SH-SY5Y (cell line): ENCODE data around the gene NR1H4.

Experiments
- GATA2 ChIP-seq: IDR thresholded peaks from 2 replicates; pipeline ENCODE4 v1.6.1; 2011; ENCODE audit warnings: mild to moderate bottlenecking, low read depth, low read length
- GATA3 ChIP-seq: IDR thresholded peaks from 2 replicates; pipeline ENCODE4 v1.6.1; 2011; ENCODE audit warnings: low read depth, mild to moderate bottlenecking, low read length, moderate library complexity

Gene NR1H4

DNA sequence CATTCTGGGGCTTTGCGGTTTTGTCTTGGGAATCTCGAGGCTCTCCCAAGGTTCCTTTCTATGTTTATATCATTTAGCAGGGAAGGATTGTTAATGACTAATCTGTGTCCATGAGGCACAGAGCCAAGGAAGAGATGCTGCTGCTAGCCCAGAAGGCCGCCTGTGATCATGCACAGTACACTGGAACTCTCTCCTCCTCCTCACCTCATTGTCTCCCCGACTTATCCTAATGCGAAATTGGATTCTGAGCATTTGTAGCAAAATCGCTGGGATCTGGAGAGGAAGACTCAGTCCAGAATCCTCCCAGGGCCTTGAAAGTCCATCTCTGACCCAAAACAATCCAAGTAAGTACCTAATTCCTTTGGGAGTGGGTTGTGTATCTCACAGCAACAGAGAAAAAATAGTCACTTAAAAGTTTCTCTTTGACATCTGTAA, at the start of gene NR1H4:
NR1H4 (plus strand) TSS at position 151 of the 435 bp plus-strand sequence. CDS start 19,458 bp downstream, outside the sequence.
- TF ChIP-seq GATA2, result no peak

DNA sequence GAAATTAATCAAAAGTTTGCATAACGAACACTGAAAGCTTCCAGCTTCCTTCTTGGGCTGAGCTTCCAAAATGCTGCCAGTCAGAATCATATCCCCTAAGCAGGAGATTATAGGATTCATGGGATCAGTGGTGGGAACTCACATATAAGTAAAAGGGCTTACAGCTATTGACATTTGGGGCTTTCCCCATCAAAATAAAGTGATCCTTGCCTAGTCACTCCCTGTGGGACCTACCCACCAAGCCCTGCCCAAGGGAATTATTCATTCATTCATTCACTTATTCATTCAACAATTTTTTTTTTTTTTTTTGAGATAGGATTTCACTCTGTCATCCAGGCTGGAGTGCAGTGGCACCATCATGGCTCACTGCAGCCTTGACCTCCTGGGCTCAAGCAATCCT, 47.5 kb upstream of the NR1H4 start:
- TF ChIP-seq GATA2, result no peak
- TF ChIP-seq GATA3, result no peak

DNA sequence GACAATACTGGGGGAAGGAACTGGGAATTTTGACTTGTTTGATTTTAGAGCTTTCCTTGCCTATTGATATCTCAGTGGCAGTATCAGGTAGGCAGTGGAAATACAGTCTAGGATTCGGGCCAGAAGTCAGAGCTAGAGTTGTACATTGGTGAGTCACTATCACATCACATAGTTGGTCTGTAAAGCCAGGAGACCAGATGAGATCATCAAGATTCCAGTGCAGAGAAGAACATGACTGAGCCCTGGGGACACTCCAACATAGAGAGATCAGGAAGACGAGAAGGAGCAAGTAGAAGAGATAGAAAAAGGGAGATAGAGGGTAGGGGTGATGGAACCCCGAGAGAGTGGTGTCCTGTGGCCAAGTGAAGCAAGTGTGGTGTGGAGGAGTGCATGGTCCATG, 46.6 kb upstream of the NR1H4 start:
- no peak for TF ChIP-seq GATA2
- TF ChIP-seq GATA3, result no peak

DNA sequence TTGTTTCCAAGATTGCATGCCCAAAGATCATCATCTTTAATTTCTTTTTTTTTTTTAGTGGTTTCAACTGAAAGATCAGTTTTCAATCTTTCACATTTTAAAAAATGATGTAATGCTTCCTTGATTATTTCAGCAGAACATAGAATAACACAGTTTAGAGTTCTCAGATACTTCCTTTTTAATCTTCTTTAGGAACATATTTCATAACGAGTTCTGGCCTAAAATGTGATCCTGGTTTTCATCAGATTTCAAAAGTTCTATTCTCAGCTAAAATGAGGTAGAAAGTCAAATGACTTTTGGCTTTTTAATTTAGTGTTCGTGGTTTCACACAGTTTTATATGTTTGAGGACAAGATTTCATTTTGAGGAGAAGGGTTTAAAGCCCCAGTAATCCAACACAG, 40.0 kb upstream of the NR1H4 start:
- no peak for TF ChIP-seq GATA2

DNA sequence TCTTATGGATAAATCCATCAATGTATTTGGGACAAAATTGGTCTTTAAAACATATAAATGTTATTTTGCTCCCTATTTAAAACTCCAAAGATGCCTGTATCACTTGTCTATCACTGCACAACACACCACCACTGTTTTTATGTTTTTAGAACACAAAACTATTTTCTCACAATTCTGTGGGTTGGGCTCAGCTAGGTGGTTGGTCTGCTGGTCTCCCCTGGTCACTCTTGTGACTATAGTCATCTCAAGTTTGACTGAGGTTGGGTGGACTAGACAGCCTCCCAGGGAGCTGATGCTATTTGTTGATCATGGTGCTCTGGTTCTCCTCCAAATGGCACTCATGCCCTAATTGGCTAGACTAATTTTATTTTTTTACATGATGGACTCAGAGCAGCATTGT, 39.5 kb upstream of the NR1H4 start:
- TF ChIP-seq GATA2, result no peak
- no peak for TF ChIP-seq GATA3

DNA sequence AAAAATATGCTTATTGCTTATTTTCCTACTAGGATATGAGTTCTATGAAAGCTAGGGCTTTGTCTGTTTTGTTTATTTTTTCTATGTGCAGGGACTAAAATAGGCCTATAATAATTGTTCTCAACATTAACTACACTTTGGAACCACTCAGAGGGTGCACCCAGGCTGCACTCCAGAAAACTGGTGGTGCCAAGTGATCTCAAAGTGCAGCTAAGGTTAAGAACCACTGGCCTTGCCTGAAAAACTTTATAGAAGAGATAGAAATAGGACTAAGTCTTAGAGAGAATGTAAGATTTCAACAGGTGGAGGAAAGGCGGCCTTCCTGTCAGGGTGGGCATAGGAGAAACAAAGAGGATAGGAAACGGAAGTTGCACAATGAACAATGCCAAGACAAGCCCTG, 37.7 kb upstream of the NR1H4 start:
- no peak for TF ChIP-seq GATA3

DNA sequence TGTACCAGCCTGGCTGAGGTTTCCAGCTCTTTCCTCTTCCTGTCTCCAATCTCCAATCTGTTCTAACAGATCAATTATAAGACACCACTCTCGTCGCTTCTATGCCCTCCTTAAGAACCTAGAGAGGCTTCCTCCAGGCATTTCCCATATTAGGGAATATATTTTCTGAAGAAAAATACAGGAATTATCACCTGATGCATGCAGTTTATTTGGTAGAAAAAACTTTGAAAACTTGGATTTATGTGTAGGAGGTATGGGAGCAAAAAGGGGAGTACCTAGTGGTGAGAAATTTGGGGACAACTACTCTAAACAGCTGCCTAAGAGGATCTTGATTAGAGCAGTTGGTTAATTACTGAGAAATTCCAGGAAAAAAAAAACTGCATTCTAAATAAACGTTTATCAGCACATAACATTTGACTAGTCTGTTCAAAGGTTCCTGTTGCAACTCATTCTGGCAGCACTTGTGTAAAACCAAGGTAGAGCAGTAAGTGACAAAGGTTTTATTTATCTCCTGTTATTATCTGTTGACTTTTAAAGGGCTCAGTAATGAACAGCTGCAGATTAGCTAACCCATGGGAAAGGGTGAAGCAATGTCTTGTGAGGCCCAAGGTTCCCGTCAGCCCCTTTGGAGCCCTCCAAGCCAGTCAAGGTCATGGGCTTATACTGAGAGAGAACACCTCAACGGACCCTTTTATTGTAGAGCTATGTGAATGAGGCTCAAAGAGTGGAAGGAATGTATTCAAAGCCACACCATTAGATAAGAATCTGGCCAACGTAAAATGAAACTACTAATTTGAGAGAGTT, 36.4 kb upstream of the NR1H4 start:
- TF ChIP-seq GATA2 (no peak), GATA3 (no peak)

DNA sequence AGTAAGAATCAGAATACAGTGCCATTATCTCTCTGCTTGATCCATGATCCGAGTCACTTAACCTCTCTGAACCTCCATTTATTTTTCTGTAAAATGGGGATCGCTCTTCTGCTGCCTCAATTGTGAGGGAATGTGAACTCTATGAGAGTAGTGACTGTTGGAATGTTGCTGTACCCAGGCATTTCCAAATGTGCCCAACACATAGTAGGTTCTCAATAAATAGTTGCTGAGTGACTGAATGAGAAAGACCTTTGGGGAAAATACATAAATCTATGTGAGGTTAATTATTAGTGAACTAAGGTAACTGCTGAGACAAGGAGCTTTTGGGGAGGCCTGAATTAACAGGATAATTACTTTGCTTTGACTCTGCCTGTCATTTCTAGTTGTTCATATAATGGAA, 33.9 kb upstream of the NR1H4 start:
- TF ChIP-seq GATA2, result no peak
- TF ChIP-seq GATA3, result no peak

DNA sequence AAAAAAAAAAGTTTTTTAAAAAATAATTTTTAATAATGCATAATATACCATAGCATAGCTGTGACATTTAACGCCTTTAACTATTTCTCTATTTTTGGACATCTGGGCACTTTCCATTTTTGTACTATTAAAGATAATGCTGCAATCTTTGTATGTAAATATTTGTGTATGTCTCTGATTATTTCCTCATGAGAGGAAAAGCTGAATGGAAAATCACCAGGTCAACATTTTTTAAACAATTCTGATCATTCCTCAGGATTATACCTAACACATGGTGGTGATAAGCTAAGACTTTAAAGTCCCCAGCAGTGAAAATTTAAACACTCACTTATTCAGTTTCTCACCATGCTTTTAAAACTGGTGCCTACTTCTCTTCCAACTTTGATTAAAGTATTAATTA, 31.3 kb upstream of the NR1H4 start:
- TF ChIP-seq GATA3 (no peak), GATA2 (no peak)

DNA sequence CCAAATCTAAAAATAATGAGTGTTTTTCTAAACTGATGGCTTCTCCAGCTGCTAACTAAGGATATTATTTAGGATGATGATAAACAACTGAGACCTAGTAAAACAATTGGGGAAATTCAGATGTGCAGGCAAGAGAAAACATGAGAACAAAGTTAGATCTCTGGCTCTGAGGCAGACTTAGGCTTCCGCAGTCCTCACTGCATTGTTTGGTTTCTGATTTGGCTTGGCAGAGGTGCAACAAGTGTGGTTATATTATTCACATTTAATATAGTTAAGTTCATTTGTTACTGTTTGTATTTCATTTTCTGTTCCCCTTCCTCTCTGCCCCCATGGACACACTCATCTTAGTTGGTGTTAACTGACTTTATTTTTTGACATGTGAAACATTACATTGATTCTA, 30.2 kb upstream of the NR1H4 start:
- TF ChIP-seq GATA2, result no peak

DNA sequence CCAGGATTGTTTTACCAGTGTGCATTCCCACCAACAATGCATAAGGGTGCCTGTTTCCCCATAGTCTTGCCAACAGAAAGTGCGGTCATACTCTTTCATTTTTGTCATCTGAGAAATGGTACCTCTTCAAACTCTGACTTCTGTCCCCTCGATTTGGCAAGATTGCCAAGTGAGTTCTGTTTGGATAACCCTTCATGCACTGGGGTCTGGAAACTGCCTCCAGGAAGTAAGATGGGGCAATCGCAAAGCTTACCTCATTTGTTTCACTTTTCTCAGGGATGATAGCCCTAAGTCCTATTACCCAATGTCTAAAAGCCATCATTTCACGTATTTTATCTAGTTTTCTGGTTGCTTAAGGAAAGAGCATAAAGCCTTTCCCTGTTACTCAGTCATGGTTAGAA, 28.6 kb upstream of the NR1H4 start:
- TF ChIP-seq GATA2 (no peak), GATA3 (no peak)

DNA sequence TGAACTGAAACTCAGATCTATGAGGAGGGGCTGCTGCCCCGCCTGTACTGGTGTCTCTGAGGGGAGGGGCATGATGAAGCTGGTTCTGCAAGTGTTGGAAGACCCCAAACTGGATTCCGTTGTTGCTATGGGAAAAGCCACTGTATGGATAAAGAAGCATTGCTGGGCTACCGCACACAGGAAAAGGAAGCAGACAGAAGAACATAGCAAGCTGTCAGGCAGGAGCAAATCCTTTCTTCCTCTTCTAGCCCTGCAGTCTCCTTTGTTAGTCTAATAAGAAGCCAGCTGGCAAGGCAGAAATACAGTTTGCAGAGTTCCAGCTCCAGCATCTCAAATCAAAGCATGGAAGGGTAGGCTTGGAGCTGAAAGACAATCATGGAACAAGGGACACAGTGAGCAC, 26.3 kb upstream of the NR1H4 start:
- no peak for TF ChIP-seq GATA3
- TF ChIP-seq GATA2, result no peak

DNA sequence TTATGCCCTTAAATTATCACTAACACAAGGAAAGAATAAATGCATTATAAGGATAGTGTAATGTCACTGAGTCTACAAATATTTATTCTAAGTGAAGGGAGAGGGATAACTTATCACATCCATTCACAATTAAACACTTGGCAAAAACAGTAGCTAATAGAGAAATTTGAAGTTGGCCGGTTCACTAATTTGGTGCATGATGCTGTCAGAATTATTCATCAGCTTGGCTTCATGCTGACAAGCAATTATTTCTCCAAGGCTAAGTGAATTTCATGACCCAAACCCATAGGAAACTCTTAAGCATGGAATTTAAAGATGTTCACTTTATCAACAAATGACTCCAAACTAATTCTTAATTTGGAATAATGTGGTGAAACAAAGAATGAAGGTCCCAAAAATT, 25.0 kb upstream of the NR1H4 start:
- TF ChIP-seq GATA2, result no peak
- TF ChIP-seq GATA3, result no peak

DNA sequence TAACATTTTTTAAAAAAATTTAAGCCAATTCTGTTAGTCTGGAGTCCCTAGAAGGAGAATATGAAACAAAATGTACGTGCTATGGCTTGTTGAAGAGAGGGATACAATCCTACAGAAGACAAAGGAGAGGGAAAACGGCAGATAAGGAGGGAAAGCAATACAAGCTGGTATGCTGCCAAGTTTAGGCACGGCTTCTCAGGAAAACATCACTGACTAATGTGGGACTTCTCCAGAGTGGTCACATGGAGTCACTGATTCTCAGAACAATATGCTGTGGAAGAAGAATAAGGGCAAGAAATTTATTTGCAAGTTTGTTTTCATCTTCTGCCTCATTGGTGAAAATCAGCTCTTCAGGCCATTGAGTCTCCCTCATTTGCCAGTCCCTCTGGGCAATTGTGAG, 22.9 kb upstream of the NR1H4 start:
- TF ChIP-seq GATA2 (no peak), GATA3 (no peak)

DNA sequence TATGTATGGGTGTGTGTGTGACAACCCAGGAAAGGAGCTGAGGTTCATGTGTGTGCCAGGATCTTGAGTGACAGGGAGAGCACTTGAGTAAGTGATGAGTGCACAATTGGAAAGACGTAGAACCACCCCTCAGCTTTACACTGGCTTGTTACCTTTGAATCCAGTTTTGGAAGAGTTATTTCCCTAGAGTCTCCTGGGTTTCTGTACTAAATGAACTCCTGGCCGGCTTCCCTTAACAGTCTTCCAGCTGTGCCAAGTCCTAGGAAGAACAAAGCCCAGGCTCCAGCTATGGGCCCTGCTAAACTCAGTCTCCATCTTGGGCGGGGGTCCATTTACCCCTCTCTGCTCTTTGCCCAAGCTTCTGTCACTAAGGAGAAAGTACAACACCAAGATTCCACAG, 19.7 kb upstream of the NR1H4 start:
- no peak for TF ChIP-seq GATA2
- no peak for TF ChIP-seq GATA3

DNA sequence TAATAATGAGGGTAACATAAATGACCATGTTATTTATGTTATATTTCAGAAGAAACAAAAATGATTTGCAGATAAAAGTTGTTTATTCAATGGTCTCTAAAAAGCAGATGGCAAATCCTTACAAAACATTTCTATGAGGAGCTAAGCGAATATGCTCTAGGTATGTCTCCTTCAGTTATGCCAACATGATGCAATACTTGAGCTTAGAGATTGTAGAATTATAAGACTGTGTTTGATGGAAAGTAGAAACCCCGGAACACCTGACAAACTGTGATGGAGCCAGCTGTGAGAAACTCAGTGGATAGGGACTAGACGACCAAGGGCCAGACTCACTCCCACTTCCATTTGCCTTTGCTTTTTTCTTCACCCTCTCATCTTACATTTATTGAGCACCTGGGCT, 17.8 kb upstream of the NR1H4 start:
- no peak for TF ChIP-seq GATA3
- no peak for TF ChIP-seq GATA2

DNA sequence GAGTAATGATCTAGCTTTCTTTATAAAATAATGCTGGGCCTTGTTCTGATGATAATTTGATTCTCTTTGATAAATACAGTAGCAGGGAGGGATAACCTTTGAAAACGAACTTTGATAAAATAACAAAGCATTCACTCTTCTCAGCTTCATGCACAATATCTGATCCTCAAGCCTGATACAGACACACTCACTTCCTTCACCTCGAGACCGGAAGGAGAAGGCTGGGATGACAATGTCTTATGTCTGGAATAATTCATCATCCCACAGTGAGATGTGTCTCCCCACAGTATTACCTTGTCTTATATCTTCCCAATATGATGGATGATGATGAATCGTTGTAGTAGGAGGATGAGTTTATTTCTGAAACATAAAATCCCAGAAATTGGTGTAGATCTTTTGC, 15.5 kb upstream of the NR1H4 start:
- no peak for TF ChIP-seq GATA2
- no peak for TF ChIP-seq GATA3
